Endothelial cell (in vitro differentiated cells): ENCODE data around the gene MCU. TPM values are rescaled to one million over a fixed set of nuclear protein-coding genes. Genes with fewer than 3 reads are reported as not detected.

Experiments
- DNase-seq: peaks from one replicate; pipeline ENCODE4 v3.0.0; 2021; ENCODE audit warnings: low spot score
- H3K27ac Mint-ChIP-seq: one replicate; pipeline ENCODE4 v1.8.0; 2021; ENCODE audit warnings: mixed read lengths, inconsistent platforms; ENCODE audit not compliant: unreplicated experiment
- H3K27me3 Mint-ChIP-seq: one replicate; pipeline ENCODE4 v1.8.0; 2021; ENCODE audit warnings: mild to moderate bottlenecking, moderate library complexity, mixed read lengths, inconsistent platforms; ENCODE audit not compliant: unreplicated experiment
- H3K36me3 Mint-ChIP-seq: one replicate; pipeline ENCODE4 v1.8.0; 2021; ENCODE audit warnings: mild to moderate bottlenecking, low read depth, mixed read lengths, inconsistent platforms; ENCODE audit not compliant: unreplicated experiment
- H3K4me1 Mint-ChIP-seq: one replicate; pipeline ENCODE4 v1.8.0; 2021; ENCODE audit warnings: mild to moderate bottlenecking, mixed read lengths, inconsistent platforms; ENCODE audit not compliant: unreplicated experiment
- H3K4me3 Mint-ChIP-seq: one replicate; pipeline ENCODE4 v1.8.0; 2021; ENCODE audit warnings: mild to moderate bottlenecking, mixed read lengths, inconsistent platforms; ENCODE audit not compliant: unreplicated experiment
- H3K9me3 Mint-ChIP-seq: one replicate; pipeline ENCODE4 v1.8.0; 2021; ENCODE audit warnings: mixed read lengths, inconsistent platforms; ENCODE audit not compliant: unreplicated experiment
- CTCF ChIP-seq: fragments of 200-600 bp; sonication (generic); IDR thresholded peaks from one replicate; pipeline ENCODE4 v1.5.0; 2021; ENCODE audit warnings: antibody characterized with exemption; ENCODE audit not compliant: unreplicated experiment
- total RNA-seq: library from RNA; stranded (reverse); fragmentation: NEBNext Ultra II Directional; extraction: Animal tissue kit (Norgen Biotek cat#: 25700); gene quantifications from one replicate; pipeline ENCODE4 v1.2.1, GENCODE V29; 2021; ENCODE audit not compliant: unreplicated experiment

MCU gene
- total RNA-seq, 1 donor from 2014 or later = 39.6 TPM

- TF ChIP-seq CTCF = no peak
- no peak for DNase-seq
- H3K4me1 Mint-ChIP-seq = no peaks in the 10 kb centered on the region
- H3K4me3 Mint-ChIP-seq = no peak overlapping the region
- H3K27me3 Mint-ChIP-seq = peaks cover 3% of the 10 kb centered on the region
- H3K27ac Mint-ChIP-seq = no peak overlapping the region
- H3K36me3 Mint-ChIP-seq = no peaks in the 10 kb centered on the region
- H3K9me3 Mint-ChIP-seq = no peaks in the 10 kb centered on the region
Measured at GRCh38 chr10:72649291-72649690, 42.7 kb upstream of the MCU start.

- Mint-ChIP-seq H3K36me3 (no peaks in the 10 kb centered on the region), H3K27me3 (peaks cover 3% of the 10 kb centered on the region), H3K4me1 (no peaks in the 10 kb centered on the region), H3K9me3 (no peaks in the 10 kb centered on the region), H3K4me3 (no peak overlapping the region), H3K27ac (no peak overlapping the region)
- no peak for TF ChIP-seq CTCF
- DNase-seq = no peak
Measured at GRCh38 chr10:72653383-72654096, 38.4 kb upstream of the MCU start.

GRCh38 chr10:72654720-72655119 is 37.2 kb upstream of the MCU start:
- Mint-ChIP-seq H3K4me3 (no peak overlapping the region), H3K27me3 (peaks cover 3% of the 10 kb centered on the region), H3K4me1 (no peaks in the 10 kb centered on the region), H3K27ac (no peak overlapping the region), H3K9me3 (no peaks in the 10 kb centered on the region), H3K36me3 (no peaks in the 10 kb centered on the region)
- TF ChIP-seq CTCF = no peak
- DNase-seq = no peak

DNA sequence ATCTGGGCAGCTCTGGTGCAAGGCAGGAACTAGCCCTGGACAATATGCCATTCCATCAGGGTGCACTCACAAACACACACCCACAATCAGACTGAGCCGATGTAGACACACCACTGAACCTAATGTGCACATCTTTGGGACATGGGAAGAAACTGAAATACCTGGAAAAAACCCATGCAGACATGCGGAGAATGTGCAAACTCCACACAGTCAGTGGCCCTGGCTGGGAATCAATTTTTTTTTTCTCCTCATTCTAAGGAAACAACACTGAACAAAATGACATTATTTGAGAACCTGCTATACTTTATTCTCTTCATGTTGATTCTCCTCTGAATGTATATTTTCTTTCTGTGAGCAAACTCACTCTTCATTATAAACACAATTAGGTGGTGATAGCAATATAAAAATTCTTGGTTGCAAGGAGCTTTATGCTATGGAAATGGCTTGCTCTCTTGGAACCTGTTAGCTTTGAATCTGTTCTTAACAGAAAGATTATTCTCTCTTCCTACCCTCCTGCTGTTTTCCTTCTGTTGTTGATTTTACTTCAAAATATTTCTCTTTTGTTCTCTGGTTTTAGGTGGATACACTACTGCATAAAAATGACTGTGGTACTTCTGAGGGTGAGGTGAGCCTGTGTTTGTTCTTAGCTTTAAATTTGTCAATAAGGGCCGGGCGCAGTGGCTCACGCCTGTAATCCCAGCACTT is 33.1 kb upstream of the MCU start:
- H3K9me3 Mint-ChIP-seq = no peaks in the 10 kb centered on the region
- H3K4me3 Mint-ChIP-seq = no peak overlapping the region
- H3K4me1 Mint-ChIP-seq = no peaks in the 10 kb centered on the region
- H3K27ac Mint-ChIP-seq = no peak overlapping the region
- H3K27me3 Mint-ChIP-seq = no peaks in the 10 kb centered on the region
- no peak for TF ChIP-seq CTCF
- H3K36me3 Mint-ChIP-seq = no peaks in the 10 kb centered on the region
- DNase-seq = no peak

DNA sequence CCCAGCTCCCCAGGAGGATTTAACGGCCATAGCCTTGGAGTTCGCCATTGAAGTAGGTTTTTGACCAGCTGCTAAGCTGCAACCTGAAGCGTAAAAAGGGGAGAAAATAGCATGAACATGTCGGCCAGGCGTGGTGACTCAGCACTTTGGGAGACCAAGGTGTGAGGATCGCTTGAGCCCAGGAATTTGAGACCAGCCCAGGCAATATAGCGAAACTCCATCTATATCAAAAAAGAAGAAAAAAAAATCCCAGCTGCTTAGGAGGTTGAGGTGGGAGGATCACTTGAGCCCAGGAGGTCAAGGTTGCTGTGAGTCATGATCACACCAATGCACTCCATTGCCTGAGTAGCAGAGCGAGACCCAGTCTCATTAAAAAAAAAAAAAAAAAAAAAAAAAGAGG is 32.2 kb upstream of the MCU start:
- no peaks in the 10 kb centered on the region for H3K36me3 Mint-ChIP-seq
- no peak overlapping the region for H3K4me3 Mint-ChIP-seq
- H3K27me3 Mint-ChIP-seq = no peaks in the 10 kb centered on the region
- no peaks in the 10 kb centered on the region for H3K9me3 Mint-ChIP-seq
- DNase-seq = no peak
- no peak for TF ChIP-seq CTCF
- H3K27ac Mint-ChIP-seq = no peak overlapping the region
- H3K4me1 Mint-ChIP-seq = no peaks in the 10 kb centered on the region
